GM12878 (cell line): ENCODE measurements around the gene ADGRD1. TPM values are rescaled to one million over a fixed set of nuclear protein-coding genes. Genes with fewer than 3 reads are reported as not detected.

ENCODE experiments used
- ATAC-seq: fragments of 200-7000 bp; cut with Tn5 transposase; 3 replicates; pipeline ENCODE4 v1.9.1; 2020; ENCODE audit warnings: mild to moderate bottlenecking, moderate library complexity
- BruUV-seq: library from RNA; stranded (reverse); fragments of 400-500 nt; replicated peaks from 2 replicates; lab custom pipeline; 2021; lab: Mats Ljungman, UMichigan
- CTCF ChIA-PET: fragments of 300-600 bp; sonication (Branson Sonifier 250); formaldehyde crosslinking; extraction: SDS; loops from one replicate; lab custom pipeline; 2021; ENCODE audit warnings: inconsistent platforms; lab: Yijun Ruan, JAX
- POLR2A ChIA-PET: fragments of 350-600 bp; formaldehyde crosslinking; extraction: SDS; loops from one replicate; lab custom pipeline; 2021; ENCODE audit warnings: inconsistent platforms; lab: Charles Lee
- RAD21 ChIA-PET: fragments of 300-600 bp; sonication (Branson Sonifier 250); formaldehyde crosslinking; loops from one replicate; lab custom pipeline; 2023; ENCODE audit warnings: antibody characterized with exemption; ENCODE audit not compliant: unreplicated experiment; lab: Charles Lee
- SMC1A ChIA-PET: fragments of 300-600 bp; sonication (Branson Sonifier 250); formaldehyde crosslinking; loops from one replicate; lab custom pipeline; 2023; ENCODE audit not compliant: unreplicated experiment, uncharacterized antibody; lab: Charles Lee
- DNase-seq: peaks from one replicate; pipeline ENCODE4 v3.0.0-alpha.2; 2011; ENCODE audit warnings: low read depth, low spot score
- FAIRE-seq: peaks from 3 replicates; lab custom pipeline; 2011; peaks lifted over from hg19 to GRCh38; lab: Jason Lieb, UNC
- H2AFZ ChIP-seq: 2 replicates; pipeline ENCODE4 v1.6.0; 2011; ENCODE audit warnings: low read depth, low read length, control low read depth; ENCODE audit not compliant: control insufficient read depth
- H3K27ac ChIP-seq: 2 replicates; pipeline ENCODE4 v1.5.1; 2011; ENCODE audit warnings: control low read depth; ENCODE audit not compliant: control insufficient read depth, insufficient read depth
- H3K27me3 ChIP-seq, 2 experiments: replicated peaks in 1 of 2; 2 replicates each; pipeline versions ENCODE4 v1.6.0 to v1.6.1; 2011; ENCODE audit warnings: low read length in 1 of 2; ENCODE audit not compliant: control insufficient read depth in 2 of 2, insufficient read depth in 2 of 2
- H3K36me3 ChIP-seq, 2 experiments: 2 replicates each; pipeline ENCODE4 v1.5.1; 2011; ENCODE audit warnings: low read length in 1 of 2; ENCODE audit not compliant: control insufficient read depth in 2 of 2, insufficient read depth in 2 of 2
- H3K4me1 ChIP-seq: 2 replicates; pipeline ENCODE4 v1.6.1; 2011; ENCODE audit warnings: mild to moderate bottlenecking, low read length, moderate library complexity, mixed read lengths; ENCODE audit not compliant: control insufficient read depth, insufficient read depth
- H3K4me2 ChIP-seq: 2 replicates; pipeline ENCODE4 v1.6.0; 2011; ENCODE audit warnings: control low read depth; ENCODE audit not compliant: control insufficient read depth, insufficient read depth
- H3K4me3 ChIP-seq: fragments of 200-600 bp; sonication (generic); 2 replicates; pipeline ENCODE4 v1.5.1; 2016
- H3K79me2 ChIP-seq: 2 replicates; pipeline ENCODE4 v1.6.0; 2011; ENCODE audit warnings: low read length; ENCODE audit not compliant: control insufficient read depth, insufficient read depth
- H3K9ac ChIP-seq: 2 replicates; pipeline ENCODE4 v1.8.0; 2011; ENCODE audit warnings: low read length, control low read depth, mixed read lengths; ENCODE audit not compliant: control insufficient read depth, insufficient read depth
- H3K9me3 ChIP-seq: replicated peaks from 3 replicates; pipeline ENCODE4 v1.5.1; 2011; ENCODE audit warnings: mild to moderate bottlenecking, low read length; ENCODE audit not compliant: control insufficient read depth, insufficient read depth
- H4K20me1 ChIP-seq: 2 replicates; pipeline ENCODE4 v1.6.0; 2011; ENCODE audit not compliant: control insufficient read depth, insufficient read depth
- CHD1 ChIP-seq: IDR thresholded peaks from 2 replicates; pipeline ENCODE4 v1.6.1; 2012; ENCODE audit warnings: low read depth, low read length, improper control_type of control experiment
- MEF2B ChIP-seq: fragments of 450-650 bp; IDR thresholded peaks from 2 replicates; pipeline ENCODE4 v1.6.1; 2018; ENCODE audit warnings: mild to moderate bottlenecking, moderate library complexity; ENCODE audit not compliant: partially characterized antibody, poor library complexity, severe bottlenecking
- RFX5 ChIP-seq: IDR thresholded peaks from 2 replicates; pipeline ENCODE4 v1.6.1; 2011; ENCODE audit warnings: low read depth, low read length, improper control_type of control experiment
- SREBF2 ChIP-seq: IDR thresholded peaks from 2 replicates; pipeline ENCODE4 v1.6.1; 2012; ENCODE audit warnings: mild to moderate bottlenecking, low read length
- WGBS: methylation state at CpG from one replicate; pipeline ENCODE4 v1.1.6; 2016; ENCODE audit warnings: low lambda C conversion rate; ENCODE audit not compliant: insufficient replicate concordance, insufficient coverage; ENCODE audit errors: missing lambda C conversion rate; 5-methylcytosine and 5-hydroxymethylcytosine counted together
- in situ Hi-C: fragments of 300-500 bp; cut with MboI; formaldehyde crosslinking; loops from 9 replicates; pipeline ENCODE4 v1.14.3; 2018; ENCODE audit warnings: mixed read lengths
- intact Hi-C: fragments of 100-400 bp; cut with micrococcal nuclease; formaldehyde crosslinking; loops from one replicate; pipeline ENCODE4 v1.14.2; 2022; ENCODE audit not compliant: unreplicated experiment
- polyA plus RNA-seq, 11 experiments: library from polyadenylated mRNA; depleted of rRNA in 4 of 11; unstranded in 6 of 11; stranded (reverse) in 5 of 11; fragments of >200 nt; fragmentation: Nextera tagmentation in 4 of 11; fragmentation: Illumina TruSeq in 1 of 11; extraction: Ambion mirVana in 4 of 11; extraction: Trizol in 1 of 11; gene quantifications; 1 replicate in 1 of 11; 2 replicates in 10 of 11; pipeline versions ENCODE4 v1.2.1 to v1.2.3, GENCODE V29; 2011 to 2016; ENCODE audit warnings: inconsistent platforms in 2 of 11, missing spikeins in 2 of 11, low read depth in 1 of 11
- total RNA-seq, 4 experiments: library from RNA; depleted of rRNA in 3 of 4; stranded (reverse); fragments of >200 nt in 3 of 4; fragmentation: Illumina TruSeq in 1 of 4; extraction: Trizol in 1 of 4; gene quantifications; 2 replicates each; pipeline versions ENCODE4 v1.2.1 to v1.2.3, GENCODE V29; 2013 to 2021
- TF ChIP-seq, protein P1 (sequence below): fragments of 450-650 bp; IDR thresholded peaks from 2 replicates; pipeline ENCODE4 v1.6.1; 2017; ENCODE audit warnings: mild to moderate bottlenecking, moderate library complexity

Gene ADGRD1
- total and polyA plus RNA-seq, 10 of the 15 experiments (the other 5 are each of a cell fraction or from before 2014, with no cell fraction given) = 0.15 to 12.7 (median 1.2) TPM

DNA sequence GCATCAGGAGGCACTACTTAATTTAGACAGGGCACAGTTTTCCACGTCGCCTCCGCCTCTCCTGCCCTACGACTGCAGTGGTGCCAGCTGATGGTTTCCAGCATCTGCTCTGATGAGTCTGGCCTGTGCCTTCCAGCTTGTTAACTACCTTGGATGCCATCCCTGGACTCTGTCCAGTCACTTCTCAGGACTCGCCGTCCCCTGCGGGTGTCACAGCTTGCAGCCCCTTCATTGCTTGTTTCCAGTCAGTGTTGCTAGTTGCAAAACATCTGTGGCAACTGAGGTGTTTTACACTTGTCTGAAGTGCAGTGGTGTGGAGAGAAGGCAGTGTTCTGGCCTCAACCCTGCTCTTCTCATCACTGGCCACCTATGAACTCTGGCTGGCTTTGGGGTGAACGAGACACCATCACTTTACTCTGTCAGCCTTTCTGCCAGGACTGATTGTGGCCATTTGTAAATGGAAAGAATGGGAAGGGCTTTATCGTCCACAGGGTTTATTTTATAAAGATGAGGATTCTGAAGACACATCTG, 8.3 kb downstream of the ADGRD1 start:
- TF ChIP-seq SREBF2 (no peak), RFX5 (no peak), MEF2B (no peak), CHD1 (no peak)
- TF ChIP-seq, protein P1, sequence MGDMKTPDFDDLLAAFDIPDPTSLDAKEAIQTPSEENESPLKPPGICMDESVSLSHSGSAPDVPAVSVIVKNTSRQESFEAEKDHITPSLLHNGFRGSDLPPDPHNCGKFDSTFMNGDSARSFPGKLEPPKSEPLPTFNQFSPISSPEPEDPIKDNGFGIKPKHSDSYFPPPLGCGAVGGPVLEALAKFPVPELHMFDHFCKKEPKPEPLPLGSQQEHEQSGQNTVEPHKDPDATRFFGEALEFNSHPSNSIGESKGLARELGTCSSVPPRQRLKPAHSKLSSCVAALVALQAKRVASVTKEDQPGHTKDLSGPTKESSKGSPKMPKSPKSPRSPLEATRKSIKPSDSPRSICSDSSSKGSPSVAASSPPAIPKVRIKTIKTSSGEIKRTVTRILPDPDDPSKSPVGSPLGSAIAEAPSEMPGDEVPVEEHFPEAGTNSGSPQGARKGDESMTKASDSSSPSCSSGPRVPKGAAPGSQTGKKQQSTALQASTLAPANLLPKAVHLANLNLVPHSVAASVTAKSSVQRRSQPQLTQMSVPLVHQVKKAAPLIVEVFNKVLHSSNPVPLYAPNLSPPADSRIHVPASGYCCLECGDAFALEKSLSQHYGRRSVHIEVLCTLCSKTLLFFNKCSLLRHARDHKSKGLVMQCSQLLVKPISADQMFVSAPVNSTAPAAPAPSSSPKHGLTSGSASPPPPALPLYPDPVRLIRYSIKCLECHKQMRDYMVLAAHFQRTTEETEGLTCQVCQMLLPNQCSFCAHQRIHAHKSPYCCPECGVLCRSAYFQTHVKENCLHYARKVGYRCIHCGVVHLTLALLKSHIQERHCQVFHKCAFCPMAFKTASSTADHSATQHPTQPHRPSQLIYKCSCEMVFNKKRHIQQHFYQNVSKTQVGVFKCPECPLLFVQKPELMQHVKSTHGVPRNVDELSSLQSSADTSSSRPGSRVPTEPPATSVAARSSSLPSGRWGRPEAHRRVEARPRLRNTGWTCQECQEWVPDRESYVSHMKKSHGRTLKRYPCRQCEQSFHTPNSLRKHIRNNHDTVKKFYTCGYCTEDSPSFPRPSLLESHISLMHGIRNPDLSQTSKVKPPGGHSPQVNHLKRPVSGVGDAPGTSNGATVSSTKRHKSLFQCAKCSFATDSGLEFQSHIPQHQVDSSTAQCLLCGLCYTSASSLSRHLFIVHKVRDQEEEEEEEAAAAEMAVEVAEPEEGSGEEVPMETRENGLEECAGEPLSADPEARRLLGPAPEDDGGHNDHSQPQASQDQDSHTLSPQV = no peak
- intact Hi-C loops = no loop called here
- Histone ChIP-seq H4K20me1 (no peaks in the 10 kb centered on the region), H3K9me3 (no peaks in the 10 kb centered on the region), H3K79me2 (no peaks in the 10 kb centered on the region), H3K27ac (no peak overlapping the region), H3K9ac (no peak overlapping the region), H3K27me3 (no peaks in the 10 kb centered on the region), H3K4me3 (no peak overlapping the region), H3K4me1 (no peaks in the 10 kb centered on the region; the same call in 1 of the 2 replicates), H2AFZ (no peak overlapping the region), H3K36me3 (no peaks in the 10 kb centered on the region), H3K4me2 (no peak overlapping the region)
- ATAC-seq = no peak
- RAD21 ChIA-PET = no interaction called here
- CTCF ChIA-PET = interaction anchor here (1.2 kb wide), 1 partner anchor 362 kb away, joined by 3 read pairs; no protein-coding TSS in a partner anchor
- SMC1A ChIA-PET = no interaction called here
- POLR2A ChIA-PET = no interaction called here
- no peak for DNase-seq
- BruUV-seq = no TSS peak
- in situ Hi-C loops = no loop called here
- FAIRE-seq = no peak
- 81% methylated on average over 9 of the region's 9 CpGs for WGBS
